Measurements from ENCODE around the gene METTL22.

Gene METTL22

DNA sequence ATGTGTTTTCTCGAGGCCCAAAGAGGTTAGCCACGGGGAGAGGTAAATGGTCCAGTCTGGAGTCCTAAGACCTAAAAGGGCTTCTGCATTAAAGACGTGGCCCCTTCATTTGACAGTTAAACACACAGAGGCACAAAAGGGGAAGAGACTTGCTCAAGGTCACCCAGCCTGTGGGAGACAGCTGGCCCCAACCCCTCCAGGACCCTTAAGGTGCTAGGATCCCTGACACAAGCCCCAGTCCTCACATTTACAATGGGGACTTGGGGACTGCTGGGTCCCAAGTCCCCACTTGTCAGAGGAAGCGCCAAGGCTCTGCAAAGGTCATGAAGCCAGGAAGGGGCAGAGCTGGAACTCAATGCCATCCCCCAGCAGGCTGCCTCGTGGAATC is 54.7 kb downstream of the METTL22 start:
- TF ChIP-seq, protein P1, sequence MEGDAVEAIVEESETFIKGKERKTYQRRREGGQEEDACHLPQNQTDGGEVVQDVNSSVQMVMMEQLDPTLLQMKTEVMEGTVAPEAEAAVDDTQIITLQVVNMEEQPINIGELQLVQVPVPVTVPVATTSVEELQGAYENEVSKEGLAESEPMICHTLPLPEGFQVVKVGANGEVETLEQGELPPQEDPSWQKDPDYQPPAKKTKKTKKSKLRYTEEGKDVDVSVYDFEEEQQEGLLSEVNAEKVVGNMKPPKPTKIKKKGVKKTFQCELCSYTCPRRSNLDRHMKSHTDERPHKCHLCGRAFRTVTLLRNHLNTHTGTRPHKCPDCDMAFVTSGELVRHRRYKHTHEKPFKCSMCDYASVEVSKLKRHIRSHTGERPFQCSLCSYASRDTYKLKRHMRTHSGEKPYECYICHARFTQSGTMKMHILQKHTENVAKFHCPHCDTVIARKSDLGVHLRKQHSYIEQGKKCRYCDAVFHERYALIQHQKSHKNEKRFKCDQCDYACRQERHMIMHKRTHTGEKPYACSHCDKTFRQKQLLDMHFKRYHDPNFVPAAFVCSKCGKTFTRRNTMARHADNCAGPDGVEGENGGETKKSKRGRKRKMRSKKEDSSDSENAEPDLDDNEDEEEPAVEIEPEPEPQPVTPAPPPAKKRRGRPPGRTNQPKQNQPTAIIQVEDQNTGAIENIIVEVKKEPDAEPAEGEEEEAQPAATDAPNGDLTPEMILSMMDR (IDR thresholded peaks at IDR 0.05): no peak
- TF ChIP-seq ZFX (IDR thresholded peaks at IDR 0.05; ENCODE audit: borderline replicate concordance): no peak
- H3K27ac ChIP-seq: no peak overlapping the region

DNA sequence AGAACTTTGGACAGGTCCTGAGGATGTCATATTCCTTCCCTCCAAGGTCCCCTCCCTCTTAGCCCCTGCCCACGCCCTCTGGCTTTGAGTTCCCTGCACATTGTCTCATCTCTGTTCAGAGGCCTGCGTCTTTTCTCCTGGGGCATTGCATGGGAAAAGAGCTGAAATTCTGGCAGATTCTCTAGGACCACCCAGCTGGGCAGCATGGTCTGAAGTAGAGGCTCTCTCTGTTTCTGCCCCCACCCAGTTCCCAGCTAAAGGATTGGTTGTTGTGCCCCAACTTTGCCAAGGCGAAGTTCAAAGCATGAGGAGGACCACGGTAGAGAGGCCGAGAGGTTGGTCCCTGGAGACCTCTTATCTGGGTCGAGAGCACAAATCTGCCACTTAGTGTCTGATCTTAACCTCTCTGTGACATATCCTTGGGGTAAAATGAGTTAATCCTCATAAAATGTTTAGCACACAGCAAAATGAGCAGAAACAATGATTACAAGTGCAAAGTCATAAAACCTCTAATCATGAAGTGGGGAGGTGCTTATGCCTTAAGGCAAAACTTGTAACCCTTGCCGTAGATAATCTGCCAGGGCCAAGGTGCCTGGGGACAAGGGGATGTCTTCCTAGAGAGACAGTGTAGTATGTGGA is 55.4 kb downstream of the METTL22 start:
- no peak for TF ChIP-seq ZFX (IDR thresholded peaks at IDR 0.05; ENCODE audit: borderline replicate concordance)
- TF ChIP-seq, protein P1 (IDR thresholded peaks at IDR 0.05): no peak
- no peak overlapping the region for H3K27ac ChIP-seq

DNA sequence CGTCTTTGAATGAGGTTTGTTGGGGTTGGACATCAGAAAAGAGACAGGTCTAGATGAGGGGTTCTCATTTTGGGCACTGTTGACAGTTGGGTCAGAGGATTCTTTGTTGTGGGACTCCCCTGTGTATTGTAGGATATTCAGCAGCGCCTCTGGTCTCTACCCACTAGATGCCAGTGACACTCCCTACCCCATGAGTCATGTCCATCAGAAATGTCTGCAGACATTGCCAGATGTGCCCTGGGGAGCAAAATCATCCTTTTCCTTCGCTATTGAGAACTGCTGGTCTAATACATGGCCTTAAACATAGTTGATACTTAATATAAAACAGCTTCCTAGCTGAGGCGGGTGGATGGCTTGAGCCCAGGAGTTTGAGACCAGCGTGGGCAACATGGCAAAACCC is 56.0 kb downstream of the METTL22 start:
- no peak overlapping the region for H3K27ac ChIP-seq
- TF ChIP-seq, protein P1 (IDR thresholded peaks at IDR 0.05): no peak
- TF ChIP-seq ZFX (IDR thresholded peaks at IDR 0.05; ENCODE audit: borderline replicate concordance): no peak

DNA sequence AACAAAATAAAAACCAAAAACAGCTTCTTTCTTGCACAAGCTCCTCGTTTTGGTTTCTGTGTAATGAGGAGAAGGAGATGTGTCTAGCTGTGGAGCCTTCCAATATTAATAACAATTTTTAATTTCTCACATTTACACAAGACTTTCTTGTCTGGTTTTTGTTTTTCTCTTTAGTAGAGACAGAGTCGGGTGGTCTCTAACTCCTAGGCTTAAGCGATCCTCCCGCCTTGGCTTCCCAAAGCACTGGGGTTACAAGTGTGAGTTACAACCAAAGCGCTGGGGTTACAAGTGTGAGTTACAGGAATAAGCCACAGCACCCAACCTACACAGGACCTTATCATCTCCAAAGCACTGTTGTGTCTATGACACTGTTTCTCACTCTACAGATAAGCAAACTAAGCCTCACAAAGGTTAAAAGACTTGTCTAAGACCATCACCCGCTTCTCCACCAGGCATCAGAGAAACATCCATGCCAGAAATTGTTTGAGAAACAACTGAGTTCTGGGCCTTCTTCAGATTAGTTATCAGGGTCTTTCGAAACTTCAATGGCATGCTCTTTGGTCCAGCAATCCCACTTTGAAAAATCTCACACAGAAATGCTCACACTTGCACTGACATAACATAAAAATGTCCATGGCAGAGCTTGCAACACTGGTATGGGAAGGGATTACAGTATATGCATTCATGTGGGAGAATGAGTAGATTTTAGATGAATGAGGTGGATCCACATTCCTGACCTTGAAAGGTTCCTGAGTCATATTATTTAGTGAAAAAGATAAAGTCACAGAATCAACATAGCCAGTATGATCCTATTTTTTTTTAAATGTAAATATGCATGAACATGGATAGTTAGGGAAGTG is 56.8 kb downstream of the METTL22 start:
- no peak overlapping the region for H3K27ac ChIP-seq
- TF ChIP-seq ZFX (IDR thresholded peaks at IDR 0.05; ENCODE audit: borderline replicate concordance): no peak
- TF ChIP-seq, protein P1 (IDR thresholded peaks at IDR 0.05): no peak

DNA sequence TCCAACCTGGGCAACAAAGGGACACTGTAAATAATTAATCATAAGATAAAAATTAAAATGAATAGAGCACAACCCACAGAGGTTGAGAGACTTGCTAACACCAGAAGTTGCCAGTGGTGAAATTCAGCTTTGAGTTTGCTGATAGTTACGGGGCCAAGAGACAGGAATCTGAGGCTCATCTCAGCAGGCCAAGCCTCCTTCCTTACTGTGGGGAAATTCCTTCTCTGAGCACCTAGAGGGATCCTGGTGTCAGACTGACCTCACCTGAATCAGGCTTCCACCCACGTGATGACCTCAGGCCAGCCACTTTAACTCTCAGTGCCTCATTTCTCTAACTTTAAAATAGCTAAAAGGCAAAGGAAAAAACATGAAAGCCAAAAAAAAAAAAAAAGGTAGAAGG is 57.7 kb downstream of the METTL22 start:
- no peak overlapping the region for H3K27ac ChIP-seq
- TF ChIP-seq, protein P1 (IDR thresholded peaks at IDR 0.05): no peak
- TF ChIP-seq ZFX (IDR thresholded peaks at IDR 0.05; ENCODE audit: borderline replicate concordance): no peak

DNA sequence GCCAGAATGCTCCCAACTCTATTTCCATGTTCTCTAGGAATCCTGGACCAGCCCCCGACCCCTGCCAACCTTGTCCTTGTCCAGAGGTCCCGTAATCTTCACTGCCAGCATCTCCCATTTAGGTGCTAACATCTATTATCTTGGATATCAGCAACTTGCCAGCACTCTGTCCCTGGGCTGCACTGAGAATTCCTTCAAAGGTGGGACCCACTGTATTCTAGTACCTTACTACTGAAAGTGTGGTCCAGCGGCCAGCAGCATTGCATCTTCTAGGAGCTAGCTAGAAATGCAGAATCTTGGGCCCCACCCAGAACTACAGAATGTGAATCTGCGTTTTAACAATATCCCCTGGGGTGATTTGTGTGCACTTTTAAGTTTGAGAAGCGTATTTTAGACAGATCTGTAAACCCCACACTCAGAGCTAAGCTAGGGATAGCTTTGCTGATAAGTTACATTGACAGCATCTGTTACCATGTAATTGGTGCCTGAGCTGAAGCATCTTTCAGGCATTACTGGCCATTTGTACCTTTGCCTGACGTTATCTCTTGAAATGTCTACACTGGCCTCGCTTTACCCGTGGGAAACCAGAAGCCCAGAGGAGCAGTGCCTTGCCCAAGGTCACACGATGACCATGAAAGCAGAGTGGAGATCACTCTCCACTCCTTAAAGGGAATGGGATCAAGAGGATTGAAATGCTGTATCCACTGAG is 61.2 kb downstream of the METTL22 start:
- TF ChIP-seq, protein P1 (IDR thresholded peaks at IDR 0.05): no peak
- no peak for TF ChIP-seq ZFX (IDR thresholded peaks at IDR 0.05; ENCODE audit: borderline replicate concordance)
- H3K27ac ChIP-seq: no peak overlapping the region

Data from 22Rv1 (cell line).